ENCODE results near the gene CSNK1G2. TPM values are rescaled to one million over a fixed set of nuclear protein-coding genes. Genes with fewer than 3 reads are reported as not detected.

Gene CSNK1G2
- total RNA-seq, 1 experiment from 2014 or later: 100.0 TPM

- Histone ChIP-seq H3K79me2 (ENCODE audit: insufficient read depth, low read length) (peaks cover 1% of the 10 kb centered on the region; the same call in 1 of the 2 replicates), H3K27me3 (ENCODE audit: insufficient read depth, low read length) (no peaks in the 10 kb centered on the region), H3K4ac (ENCODE audit: low read depth, low read length) (no peak overlapping the region), H3K9me3 (ENCODE audit: control insufficient read depth, low read depth, low read length) (no peaks in the 10 kb centered on the region), H3K56ac (ENCODE audit: insufficient read length, low read depth, low read length) (no peak overlapping the region), H3K4me1 (ENCODE audit: insufficient read depth, low read length) (no peaks in the 10 kb centered on the region), H4K91ac (ENCODE audit: insufficient read length, low read depth, low read length) (no peak overlapping the region), H2BK15ac (ENCODE audit: low read depth, low read length) (no peak overlapping the region), H2AFZ (ENCODE audit: low read length) (no peak overlapping the region), H4K8ac (replicated peaks; ENCODE audit: insufficient read length, low read depth, low read length) (no peak overlapping the region), H4K5ac (ENCODE audit: insufficient read length, low read depth, low read length) (no peak overlapping the region), H4K20me1 (ENCODE audit: control insufficient read depth, insufficient read depth, insufficient read length) (no peaks in the 10 kb centered on the region), H2BK120ac (ENCODE audit: low read depth, low read length, poor library complexity, severe bottlenecking) (no peak overlapping the region), H3K23me2 (ENCODE audit: insufficient read length, low read depth, low read length, poor library complexity, severe bottlenecking) (no peaks in the 10 kb centered on the region), H3K27ac (ENCODE audit: insufficient read length, low read depth, low read length) (no peak overlapping the region), H3K79me1 (ENCODE audit: insufficient read depth, low read depth, low read length, poor library complexity, severe bottlenecking) (no peaks in the 10 kb centered on the region), H2BK12ac (ENCODE audit: insufficient read length, low read depth, low read length) (no peak overlapping the region), H3K23ac (ENCODE audit: insufficient read length, low read depth, low read length) (no peak overlapping the region), H3T11ph (ENCODE audit: low read length) (no peak overlapping the region), H3K9ac (ENCODE audit: extremely low read depth, insufficient read length, low read length) (no peak overlapping the region), H3K18ac (ENCODE audit: insufficient read length, low read depth, low read length) (no peak overlapping the region), H3K14ac (ENCODE audit: insufficient read depth, low read length) (no peak overlapping the region; the same call in 1 of the 2 replicates), H3K4me2 (ENCODE audit: insufficient read depth, insufficient read length, low read length) (no peak overlapping the region), H2BK20ac (ENCODE audit: low read depth, low read length, poor library complexity, severe bottlenecking) (no peak overlapping the region), H2BK5ac (ENCODE audit: insufficient read length, low read length) (no peak overlapping the region), H2AK5ac (ENCODE audit: insufficient read length, low read length) (no peak overlapping the region)
- Mint-ChIP-seq H3K4me1 (no peaks in the 10 kb centered on the region), H3K27ac (no peak overlapping the region), H3K36me3 (ENCODE audit: insufficient read depth in 1 of 3, low read depth in 3 of 3) (peaks cover 16 to 38% (median 37%) of the 10 kb centered on the region in 3 experiments; a peak in 6 of 7 replicates), H3K4me3 (no peak overlapping the region), H3K9me3 (no peaks in the 10 kb centered on the region), H3K27me3 (ENCODE audit: low read depth) (no peaks in the 10 kb centered on the region)
- no peak for DNase-seq
- WGBS (ENCODE audit: extremely low coverage, insufficient read length, low lambda C conversion rate): no CpG with 5 or more reads among the region's 43 CpGs
- no peak for TF ChIP-seq CTCF (conservative IDR thresholded peaks at IDR 0.05)
Measured at GRCh38 chr19:1979017-1979416, 38.0 kb downstream of the CSNK1G2 start.
